GM19025 (cell line): Measurements from ENCODE around the gene SRRM4.

ENCODE experiments used
- ATAC-seq: cut with Tn5 transposase; IDR thresholded peaks from one replicate; pipeline ENCODE4 v1.9.1; 2021; ENCODE audit warnings: mild to moderate bottlenecking, low read depth, moderate library complexity; ENCODE audit not compliant: unreplicated experiment

Gene SRRM4

DNA sequence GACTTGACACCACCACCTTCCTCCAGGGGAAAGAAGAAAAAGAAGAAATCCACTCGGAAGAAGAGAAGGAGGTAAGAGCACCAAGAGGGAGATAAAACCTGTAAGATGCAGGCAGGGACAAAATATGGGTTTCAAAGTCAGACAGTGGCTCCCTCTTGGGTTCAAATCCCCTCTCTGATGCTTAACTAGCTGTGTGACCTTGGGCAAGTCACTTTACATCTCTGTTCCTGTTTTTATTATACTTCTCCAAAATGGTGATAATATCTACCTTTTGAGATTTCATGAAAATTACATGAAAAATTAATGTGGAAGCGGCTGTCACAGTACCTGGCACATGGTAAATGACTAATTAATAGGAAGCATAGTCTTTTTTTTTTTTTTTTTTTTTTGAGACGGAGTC, 133.0 kb downstream of the SRRM4 start:
- no peak for ATAC-seq

DNA sequence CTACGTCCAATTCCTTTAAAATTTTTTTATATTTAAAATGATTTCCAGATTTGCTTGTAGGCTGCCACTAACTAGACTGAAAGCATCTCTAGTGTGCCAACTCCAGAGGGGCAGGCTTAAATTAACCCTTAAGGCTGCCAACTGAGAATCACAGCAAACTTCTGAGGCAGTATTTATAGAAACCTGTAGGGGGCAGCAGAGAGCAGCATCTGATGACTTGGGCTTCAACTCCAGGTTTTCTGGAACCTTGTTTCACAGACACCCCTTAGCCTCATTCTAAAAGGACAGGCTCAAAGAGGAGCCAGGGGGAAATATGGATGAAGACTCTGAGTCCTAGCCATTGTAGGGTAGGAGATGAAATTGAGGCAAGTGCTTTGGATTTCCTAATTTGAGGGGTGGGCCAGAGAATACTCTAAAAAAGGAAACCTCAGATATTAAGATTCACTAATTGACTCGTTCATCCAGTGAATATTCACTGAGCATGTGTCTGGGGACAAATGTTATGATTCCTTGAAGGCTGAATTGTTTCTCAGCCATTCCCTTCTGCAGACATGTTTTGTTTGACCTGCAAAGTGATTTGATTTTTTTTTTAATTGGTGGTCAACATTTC, 134.1 kb downstream of the SRRM4 start:
- no peak for ATAC-seq

DNA sequence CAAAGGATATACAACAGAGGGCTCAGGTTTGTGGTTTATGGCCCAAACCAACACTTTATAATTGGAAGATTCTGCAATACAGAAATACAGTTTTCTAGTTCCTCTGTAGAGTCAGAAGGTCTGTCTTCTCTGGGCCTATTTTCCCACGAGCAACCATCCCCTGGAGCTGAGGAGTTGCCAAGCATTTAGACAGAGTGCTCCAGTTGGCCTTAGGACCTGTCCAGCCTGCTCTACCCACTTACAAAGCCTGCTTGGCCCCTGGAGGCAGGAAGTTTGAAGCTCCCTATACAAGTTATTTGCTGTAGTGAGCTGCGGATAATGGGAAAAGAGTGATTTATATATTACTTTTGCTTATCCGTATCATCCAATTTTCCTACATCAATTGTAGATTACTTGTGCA, 136.6 kb downstream of the SRRM4 start:
- ATAC-seq, result no peak

DNA sequence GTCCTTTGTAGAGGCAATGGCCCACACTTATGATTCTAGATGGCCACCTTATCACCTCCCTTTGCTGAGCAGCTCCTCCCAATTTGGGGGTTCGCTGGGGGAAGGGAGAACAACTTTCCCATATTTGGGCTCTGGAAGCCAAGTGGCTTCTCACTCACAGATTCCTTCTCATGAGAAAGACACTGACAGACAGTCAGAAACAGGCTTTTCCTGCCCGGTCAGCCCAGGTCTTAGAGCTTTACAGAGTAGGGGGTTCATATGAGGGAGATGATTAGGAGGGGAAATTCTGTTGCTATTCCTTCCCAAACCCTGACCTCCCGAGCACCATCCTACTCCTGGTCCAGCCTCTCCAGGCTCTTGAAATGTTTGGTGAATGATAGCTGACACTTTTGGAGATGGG, 137.3 kb downstream of the SRRM4 start:
- no peak for ATAC-seq

DNA sequence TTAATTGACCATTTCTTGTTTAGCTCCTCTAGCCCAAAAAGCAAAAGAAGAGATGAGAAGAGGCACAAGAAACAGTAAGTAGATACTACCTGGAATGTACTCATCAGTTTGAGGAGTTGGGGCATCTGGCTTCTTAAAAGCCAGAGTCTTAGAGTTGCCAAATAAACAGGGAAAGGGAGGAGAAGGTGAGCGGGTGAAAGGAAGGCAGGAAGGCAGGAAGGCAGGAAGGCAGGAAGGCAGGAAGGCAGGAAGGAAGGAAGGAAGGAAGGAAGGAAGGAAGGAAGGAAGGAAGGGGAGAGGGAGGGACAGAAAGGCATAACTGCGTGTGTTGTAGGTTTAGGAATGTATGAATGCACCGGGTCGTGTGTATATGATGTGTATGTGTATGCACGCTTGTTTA, 140.7 kb downstream of the SRRM4 start:
- no peak for ATAC-seq

DNA sequence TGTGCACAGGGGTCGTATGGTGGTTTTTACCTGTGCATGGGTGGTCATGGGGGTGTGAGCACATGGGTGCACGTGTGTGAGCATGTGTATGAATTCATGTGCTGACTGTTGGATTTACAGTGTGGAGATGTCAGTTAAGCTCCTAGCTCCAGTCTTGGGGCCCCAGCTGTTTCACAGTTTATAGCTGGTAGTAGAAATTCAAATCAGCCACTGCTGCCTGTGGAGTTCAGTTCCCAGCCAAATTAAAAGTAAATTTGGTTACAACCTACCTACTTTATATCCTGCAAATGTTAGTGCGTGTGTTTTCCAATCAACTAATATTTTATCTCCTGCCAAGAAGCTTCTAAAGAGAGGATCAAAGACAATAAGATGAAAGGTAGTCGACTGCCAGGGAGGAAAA, 141.4 kb downstream of the SRRM4 start:
- ATAC-seq, result no peak

DNA sequence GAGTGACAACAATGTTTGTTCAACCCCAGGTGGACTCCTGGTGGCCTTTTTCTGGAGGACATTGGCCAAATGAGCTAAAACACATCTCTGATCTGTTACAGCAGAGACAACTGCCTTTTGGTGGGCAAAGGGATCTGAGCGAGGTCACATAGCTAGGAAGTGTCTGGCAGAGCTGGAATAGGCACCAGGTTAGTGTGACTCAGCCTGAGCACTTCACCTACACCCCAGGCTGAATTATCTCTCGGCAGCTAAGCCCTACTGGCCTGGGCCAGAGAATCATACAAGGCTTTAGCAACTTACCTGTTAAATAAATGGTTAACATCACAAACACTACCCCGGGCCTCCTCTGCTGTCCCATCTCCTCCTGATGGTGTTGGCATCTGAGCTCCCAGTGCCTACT, 147.2 kb downstream of the SRRM4 start:
- no peak for ATAC-seq

DNA sequence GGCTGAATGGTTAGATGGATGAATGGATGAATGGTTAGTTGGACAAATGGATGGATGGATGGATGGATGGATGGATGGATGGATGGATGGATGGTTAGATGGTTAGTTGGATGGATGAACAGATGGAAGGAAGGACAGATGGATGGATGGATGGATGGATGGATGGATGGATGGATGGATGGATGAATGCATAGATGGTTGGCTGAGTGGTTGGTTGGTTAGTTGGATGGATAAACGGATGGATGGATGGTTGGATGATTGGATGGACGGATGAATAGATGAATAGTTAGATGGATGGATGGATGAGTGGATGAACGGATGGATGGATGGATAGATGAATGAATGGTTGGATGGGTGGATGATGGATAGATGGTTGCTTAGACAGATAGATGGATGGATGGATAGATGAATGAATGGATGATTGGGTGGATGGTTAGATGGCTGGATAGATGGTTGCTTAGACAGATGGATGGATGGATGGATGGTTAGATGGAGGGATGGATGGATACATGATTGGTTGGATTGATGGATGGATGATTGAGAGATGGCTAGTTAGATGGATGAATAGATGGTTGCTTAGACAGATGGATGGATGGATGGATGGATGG, 148.6 kb downstream of the SRRM4 start:
- no peak for ATAC-seq

DNA sequence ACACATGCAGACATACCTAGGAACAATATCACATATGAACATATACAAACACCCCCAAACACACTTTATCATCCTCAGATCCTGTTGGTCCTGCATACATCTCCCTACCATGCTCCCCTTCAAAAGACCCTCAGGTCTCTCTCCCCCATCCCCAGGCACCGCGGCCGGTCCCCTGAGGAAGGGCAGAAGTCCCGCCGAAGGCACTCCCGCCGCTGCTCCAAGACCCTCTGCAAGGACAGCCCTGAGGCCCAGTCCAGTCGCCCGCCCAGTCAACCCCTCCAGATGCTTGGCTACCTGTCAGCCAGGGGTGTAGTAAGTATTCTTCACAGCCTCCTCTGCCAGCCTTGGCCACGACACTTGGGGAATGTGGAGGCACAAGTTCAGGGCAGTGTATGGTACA, 149.2 kb downstream of the SRRM4 start:
- no peak for ATAC-seq

DNA sequence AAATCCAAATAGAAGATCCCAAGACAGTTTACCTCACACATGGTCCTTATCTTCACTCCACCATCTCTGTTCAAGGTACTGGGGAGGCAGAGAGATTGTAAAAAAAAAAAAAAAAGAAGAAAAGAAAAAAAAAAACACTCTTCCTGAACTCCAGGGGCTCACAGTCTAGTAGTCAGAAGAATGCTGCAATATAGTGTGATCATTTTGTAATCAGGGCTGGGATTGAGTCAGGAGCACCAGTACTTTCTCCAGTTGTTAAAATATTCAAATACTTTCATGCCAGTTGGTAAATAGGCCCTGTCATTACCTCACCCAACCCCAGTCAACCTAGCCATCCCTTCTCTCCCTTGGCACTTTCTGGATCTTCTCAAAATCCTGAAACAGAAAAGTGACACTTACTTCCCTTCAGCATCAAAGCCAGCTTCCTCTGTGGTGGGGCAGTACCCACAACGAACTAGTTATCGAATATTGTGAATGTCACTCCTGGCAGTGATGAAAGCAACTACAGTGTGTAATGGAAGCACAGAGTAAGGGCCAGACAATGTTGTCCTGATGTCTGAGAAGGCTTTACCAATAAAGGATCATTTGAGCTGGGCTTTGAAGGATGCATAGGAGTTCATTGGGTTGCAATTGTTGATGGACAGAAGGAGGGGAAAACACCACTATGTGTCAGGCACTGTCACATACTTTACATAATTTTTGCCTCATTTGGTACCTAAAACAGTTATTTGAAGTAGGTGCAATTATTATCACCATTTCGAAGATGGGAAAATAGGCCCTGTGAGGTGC, 153.1 kb downstream of the SRRM4 start:
- no peak for ATAC-seq

DNA sequence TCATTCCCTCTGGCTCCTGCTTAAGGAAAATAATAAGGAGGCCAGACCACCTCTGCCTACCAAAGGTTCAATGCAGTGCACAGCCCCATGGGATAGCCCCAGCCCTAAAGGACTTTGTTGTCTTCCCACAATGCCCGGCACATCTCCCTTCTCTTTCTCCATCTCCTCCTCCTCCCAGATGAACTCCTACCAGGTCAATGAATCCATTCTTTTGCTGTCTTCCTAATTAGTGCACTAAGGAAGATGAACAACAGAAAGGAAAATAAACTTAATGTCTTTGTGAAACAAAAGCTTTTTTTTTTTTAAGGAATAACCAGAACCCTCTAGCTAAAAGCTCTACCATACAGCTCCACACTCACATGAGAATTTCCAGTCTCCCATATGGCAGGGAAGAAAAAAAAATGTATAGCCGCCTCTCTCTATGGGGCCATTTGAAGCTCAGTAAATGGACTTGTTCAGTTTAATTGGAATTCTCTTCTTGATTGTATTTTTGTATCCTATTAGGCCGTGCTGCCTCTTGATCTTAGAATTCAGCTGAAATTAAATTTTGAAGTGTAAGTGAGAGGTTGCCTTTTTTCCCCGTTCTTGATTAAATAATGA, 155.6 kb downstream of the SRRM4 start:
- no peak for ATAC-seq

DNA sequence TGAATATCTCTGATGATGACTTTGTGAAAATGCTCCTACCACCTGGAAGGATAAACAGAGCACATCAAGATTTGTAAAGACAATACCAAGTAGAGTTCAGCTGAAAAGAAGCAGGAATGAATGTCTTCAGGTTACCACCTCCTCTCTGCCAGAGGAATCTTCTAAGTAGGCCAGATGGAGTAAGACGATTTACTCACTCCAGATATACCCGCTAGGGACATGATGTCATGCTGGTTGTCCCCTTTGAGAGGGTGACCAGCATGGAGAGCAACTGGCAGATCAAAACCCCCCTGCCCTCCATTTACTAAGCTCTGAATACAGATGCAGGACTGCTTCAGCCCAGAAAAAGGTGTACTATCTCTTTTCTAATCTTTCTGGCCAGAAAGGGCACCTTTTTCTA, 158.1 kb downstream of the SRRM4 start:
- no peak for ATAC-seq

DNA sequence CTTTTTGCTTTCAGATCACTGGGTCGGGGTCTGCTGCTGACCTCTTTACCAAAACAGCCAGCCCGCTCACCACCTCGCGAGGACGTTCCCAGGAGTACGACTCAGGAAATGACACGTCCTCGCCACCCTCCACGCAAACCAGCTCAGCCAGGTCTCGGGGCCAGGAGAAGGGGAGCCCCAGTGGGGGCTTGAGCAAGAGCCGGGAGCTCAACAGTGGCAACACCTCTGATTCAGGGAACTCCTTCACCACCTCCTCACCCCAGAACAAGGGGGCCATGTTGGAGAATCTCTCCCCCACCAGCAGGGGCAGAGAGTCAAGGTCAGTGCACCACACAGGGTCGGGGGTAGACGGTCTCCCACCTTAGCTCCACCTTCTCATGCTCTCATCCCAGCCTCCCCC, 164.0 kb downstream of the SRRM4 start:
- ATAC-seq, result no peak

DNA sequence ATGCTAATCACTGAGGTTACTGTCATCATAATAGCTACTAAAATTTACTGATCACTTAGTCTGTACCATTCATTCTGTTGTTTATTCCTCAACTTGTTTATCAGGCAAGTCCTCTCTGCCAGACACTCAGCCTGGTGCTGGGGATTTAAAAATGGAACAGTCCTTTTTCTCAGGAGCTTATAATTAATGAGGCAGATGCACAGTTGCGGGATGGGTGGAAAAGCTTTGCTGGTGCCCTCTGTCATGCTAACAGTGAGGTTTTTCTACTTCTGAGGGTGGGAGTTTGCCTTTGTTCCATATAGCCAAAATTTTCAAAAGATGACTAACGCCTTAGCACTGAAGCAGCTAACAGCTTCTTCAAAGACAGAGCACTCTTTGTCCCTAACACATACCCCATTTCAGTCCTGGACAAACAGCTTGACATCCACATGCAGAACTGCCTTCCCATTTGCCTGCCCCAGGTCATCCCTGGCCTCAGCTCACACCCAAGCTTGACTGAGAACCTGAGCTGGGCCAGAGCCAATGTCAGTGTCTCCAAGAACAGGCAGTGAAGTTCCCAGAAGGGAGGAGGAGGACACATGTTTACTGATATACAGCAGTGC, 166.6 kb downstream of the SRRM4 start:
- no peak for ATAC-seq

DNA sequence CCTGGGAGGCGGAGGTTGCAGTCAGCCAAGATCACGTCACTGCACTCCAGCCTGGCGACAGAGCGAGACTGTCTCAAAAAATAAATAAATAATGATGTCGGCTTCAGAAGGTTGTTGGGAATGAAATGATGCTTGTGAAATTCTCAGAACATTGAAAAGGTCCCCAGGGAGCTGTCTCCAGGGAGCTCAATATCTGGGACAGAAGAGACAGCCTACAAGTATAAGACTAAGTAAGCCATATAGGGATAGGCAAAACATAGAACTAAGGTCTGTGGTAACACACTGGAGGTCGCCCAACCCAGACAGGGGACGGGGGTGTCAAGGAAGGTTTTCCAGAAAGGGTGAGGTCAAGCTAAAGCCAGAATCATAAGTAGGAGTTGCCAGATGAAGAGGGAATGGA, 167.9 kb downstream of the SRRM4 start:
- no peak for ATAC-seq

DNA sequence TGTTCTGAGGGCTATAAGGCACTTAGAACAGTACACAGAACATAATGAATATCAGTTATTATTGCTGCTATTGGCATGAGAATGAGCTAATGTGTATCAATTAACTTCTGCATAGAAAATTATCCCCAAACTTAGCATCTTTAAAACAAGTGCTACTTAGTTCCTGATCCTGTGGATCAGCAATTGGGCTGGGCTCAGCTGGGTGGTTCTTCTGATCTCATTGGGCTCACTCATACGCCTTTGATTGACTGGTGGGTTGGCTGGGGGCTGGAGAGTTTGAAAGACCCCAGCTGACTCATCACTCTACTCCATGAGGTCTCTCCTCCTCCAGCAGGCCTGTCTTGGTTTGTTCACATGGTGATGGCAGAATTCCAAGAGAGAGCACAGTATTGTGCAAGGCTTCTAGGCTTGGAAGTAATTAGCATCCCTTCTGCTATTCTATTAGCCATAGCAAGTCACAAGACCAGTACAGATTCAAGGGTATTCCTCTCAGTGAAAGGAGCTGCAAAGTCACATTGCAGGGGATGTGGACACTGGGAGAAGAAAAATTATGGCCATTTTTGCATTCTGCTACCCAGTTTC, 170.2 kb downstream of the SRRM4 start:
- no peak for ATAC-seq

DNA sequence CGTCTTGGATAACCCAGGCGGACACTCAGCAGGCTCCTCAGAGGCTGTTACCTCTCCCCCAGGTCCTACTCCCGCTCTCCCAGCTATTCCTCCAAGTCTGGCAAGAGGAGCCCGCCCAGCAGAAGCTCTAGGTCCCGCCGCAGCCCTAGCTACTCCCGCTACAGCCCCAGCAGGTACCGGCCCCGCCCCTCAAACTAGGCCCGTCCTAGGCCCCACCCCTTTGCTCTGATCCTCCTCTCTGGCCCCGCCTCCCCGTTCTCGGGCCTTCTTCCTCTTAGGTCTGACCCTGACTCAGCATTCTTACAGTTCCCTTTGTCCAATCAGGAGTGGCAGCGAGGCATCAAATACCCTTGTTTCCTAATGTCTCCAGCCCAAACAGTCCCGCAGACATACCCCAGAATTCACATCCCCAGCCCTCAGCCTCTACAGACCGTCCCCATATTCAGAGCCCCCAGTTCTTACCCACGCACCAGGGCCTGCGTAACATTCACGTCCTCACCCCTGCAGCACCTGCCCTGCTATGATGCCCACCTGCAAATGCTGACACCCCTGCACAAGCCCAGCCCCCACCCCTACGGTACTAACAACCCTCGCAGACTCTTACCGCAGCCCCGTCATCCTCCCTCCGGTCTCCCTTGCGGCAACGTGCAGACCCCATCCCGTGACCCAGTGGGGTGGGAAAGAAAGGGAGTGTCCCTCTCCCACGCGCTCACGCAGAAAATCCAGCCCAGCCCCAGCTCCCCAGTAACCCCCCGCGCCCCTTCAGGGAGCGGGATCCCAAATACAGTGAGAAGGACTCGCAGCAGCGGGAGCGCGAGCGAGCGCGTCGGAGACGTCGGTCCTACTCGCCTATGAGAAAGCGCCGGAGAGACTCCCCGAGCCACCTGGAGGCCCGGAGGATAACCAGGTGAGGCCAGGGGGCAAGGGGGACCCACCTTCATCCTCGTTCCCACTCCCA, 172.4 kb downstream of the SRRM4 start:
- ATAC-seq, result no peak

DNA sequence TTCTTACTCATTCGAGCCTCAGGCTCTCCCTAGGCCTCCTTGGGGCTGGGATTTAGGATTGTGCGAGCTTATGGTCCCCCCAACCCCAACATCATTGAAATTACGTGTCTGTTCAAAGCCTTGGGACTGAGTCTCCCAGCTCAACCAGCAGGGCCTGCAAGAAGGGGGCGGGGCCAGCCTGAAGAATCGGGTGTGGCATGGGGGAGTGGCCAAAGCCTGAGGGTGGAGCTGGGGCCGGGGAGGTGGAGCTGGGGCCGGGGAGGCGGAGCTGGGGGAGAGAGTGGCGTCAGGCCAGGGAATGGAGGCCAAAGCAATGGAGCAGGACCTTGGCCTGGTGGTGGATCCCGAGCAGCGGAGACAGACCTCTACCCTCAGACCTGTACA, 173.1 kb downstream of the SRRM4 start:
- no peak for ATAC-seq

DNA sequence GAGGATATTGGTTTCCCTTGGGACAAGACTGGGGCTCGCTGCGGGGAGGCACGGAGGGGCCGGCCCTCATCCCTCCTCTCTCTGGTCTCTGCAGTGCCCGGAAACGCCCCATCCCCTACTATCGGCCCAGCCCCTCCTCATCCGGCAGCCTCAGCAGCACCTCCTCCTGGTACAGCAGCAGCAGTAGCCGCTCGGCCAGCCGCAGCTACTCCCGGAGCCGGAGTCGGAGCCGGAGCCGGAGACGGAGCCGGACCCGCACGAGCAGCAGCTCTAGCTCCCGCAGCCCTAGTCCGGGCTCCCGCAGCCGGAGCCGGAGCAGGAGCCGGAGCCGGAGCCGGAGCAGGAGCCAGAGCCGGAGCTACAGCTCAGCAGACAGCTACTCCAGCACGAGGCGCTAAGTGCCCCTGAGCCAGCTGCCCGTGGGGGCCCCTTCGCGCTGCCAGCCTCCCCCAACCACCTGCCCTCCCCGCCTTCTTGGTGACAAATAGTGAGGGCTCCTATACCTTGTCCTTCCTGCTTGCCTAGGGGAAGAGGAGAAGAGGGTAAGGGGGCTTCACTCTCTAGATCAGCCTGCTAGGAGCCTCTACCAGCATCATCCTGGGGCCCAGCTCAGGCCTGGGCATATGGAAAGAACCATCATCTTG, 175.2 kb downstream of the SRRM4 start:
- ATAC-seq, result no peak
